ENCODE measurements around the gene LZTS2.

LZTS2 gene

DNA sequence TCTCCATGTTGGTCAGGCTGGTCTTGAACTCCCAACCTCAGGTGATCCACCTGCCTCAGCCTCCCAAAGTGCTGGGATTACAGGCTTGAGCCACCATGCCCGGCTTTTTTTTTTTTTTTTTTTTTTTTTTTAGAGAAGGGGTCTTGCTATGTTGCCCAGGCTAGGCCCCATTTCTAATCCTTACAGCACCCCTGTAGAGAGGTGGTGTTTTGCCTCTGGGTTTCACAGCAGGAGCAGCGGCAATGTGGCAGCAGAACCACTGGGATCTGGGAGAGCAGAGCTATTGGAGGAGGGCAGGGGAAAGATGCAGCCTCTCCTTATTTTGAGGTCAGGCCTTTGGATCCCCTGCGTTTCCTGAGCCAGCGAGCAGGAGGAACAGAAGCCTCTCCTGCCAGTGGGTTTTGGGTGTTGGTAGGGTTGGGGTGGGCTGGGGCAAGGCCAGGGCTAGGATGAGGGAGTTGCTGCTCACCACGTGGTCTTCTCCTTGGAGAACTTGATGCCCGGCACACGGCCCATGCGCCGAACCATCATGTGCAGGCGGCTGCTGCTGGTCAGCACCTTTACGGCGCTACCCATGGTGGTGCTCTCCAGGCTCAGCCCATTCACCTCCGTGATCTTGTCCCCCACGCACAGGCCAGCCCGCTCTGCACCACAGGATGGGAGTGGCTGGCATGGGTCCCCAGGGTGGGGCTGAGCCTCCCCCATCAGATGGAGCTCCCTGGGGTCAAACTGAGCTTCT lies 23.5 kb downstream of the LZTS2 start:
- H3K9me3 ChIP-seq (ENCODE audit: control extremely low read depth in 1 of 5, control insufficient read depth in 4 of 5, insufficient read depth in 2 of 5, low read depth in 1 of 5, low read length in 4 of 5): no peaks in the 10 kb centered on the region
- peaks cover 0 to 16% (median 13%) of the 10 kb centered on the region in 4 experiments for H3K4me1 ChIP-seq (ENCODE audit: control extremely low read depth in 1 of 4, control insufficient read depth in 4 of 4, insufficient read depth in 4 of 4, low read length in 3 of 4)
- no peak overlapping the region for H3K27ac ChIP-seq (ENCODE audit: insufficient read depth in 1 of 2, low read depth in 1 of 2, low read length in 2 of 2, poor library complexity in 1 of 2, severe bottlenecking in 2 of 2)
- peaks cover 0 to 11% (median 2%) of the 10 kb centered on the region in 5 experiments for H3K27me3 ChIP-seq (replicated peaks in 2 of 5; ENCODE audit: control insufficient read depth in 4 of 5, insufficient read depth in 5 of 5, low read length in 4 of 5)
- WGBS (ENCODE audit: insufficient coverage): 99% methylated on average over 9 of the region's 15 CpGs
- DNase-seq: no peak
- POLR2A ChIA-PET: no interaction called here
- H3K36me3 ChIP-seq (ENCODE audit: control insufficient read depth in 4 of 4, insufficient read depth in 4 of 4, low read length in 3 of 4): no peaks in the 10 kb centered on the region
- no peak overlapping the region for H3K4me3 ChIP-seq (ENCODE audit: control insufficient read depth in 1 of 7, extremely low read depth in 1 of 7, insufficient read depth in 4 of 7, low read depth in 2 of 7, low read length in 6 of 7)
- CTCF ChIA-PET: interaction anchor here (1.3 to 45.1 kb wide), 3 partner anchors 6 to 119 kb away, joined by 3 to 1574 read pairs (median 166); partner anchors contain the start of gene KAZALD1

- Histone ChIP-seq H3K4me3 (ENCODE audit: control insufficient read depth in 1 of 7, extremely low read depth in 1 of 7, insufficient read depth in 4 of 7, low read depth in 2 of 7, low read length in 6 of 7) (no peak overlapping the region), H3K9me3 (ENCODE audit: control extremely low read depth in 1 of 5, control insufficient read depth in 4 of 5, insufficient read depth in 2 of 5, low read depth in 1 of 5, low read length in 4 of 5) (no peaks in the 10 kb centered on the region), H3K36me3 (ENCODE audit: control insufficient read depth in 4 of 4, insufficient read depth in 4 of 4, low read length in 3 of 4) (no peaks in the 10 kb centered on the region), H3K27me3 (replicated peaks in 2 of 5; ENCODE audit: control insufficient read depth in 4 of 5, insufficient read depth in 5 of 5, low read length in 4 of 5) (peaks cover 0 to 16% (median 9%) of the 10 kb centered on the region in 5 experiments), H3K27ac (ENCODE audit: insufficient read depth in 1 of 2, low read depth in 1 of 2, low read length in 2 of 2, poor library complexity in 1 of 2, severe bottlenecking in 2 of 2) (no peak overlapping the region), H3K4me1 (ENCODE audit: control extremely low read depth in 1 of 4, control insufficient read depth in 4 of 4, insufficient read depth in 4 of 4, low read length in 3 of 4) (peaks cover 0 to 28% (median 24%) of the 10 kb centered on the region in 4 experiments)
- CTCF ChIA-PET: interaction anchor here (1.7 to 45.1 kb wide), 3 partner anchors 10 to 43 kb away, joined by 7 to 1574 read pairs (median 166); partner anchors contain the start of gene KAZALD1
- DNase-seq: no peak
- POLR2A ChIA-PET: no interaction called here
- 91% methylated on average over 9 of the region's 10 CpGs for WGBS (ENCODE audit: insufficient coverage)
These were observed 27.6 kb downstream of the LZTS2 start for GRCh38 chr10:101027106-101027720.

DNA sequence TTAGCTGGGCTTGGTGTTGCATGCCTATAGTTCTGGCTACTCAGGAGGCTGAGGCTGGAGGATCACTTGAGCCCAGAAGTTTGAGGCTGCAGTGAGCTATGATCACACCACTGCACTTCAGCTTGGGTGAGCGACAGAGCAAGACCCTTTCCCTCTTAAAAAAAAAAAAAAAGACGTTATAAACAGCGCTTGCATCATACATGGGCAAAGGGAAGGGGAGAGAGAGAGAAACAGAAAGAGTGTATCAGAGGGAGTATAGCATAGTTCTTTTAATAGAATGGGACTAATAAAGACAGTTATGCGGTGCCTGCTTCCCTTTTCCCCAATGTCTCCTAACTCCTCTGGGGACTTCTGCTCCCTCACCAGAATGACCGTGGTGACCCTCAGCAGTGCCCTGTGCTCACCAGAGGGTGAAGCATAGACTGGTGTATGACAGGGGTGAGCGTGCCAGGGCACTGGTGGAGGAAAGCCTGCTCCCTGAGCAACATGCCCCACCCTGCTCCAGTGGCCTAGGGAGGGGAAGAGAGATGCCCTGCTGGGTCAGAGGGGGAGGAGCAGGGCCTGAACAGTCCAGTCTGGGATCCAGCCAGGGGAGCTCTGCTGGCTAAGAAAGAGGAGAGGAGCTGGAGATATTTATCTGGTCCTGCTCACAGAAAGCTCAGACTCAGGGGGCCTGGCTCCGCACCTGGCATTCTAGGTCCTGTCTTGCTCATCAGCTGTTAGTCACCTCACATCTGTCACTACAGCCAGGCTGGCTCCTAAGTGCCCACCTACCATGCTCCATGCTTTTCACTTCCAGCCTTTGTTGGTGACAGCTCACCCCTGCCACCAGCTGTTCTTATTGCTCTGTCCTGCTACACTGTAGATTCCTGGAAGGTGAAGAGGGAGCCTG lies 29.1 kb downstream of the LZTS2 start:
- POLR2A ChIA-PET: interaction anchor here (0.6 kb wide), 1 partner anchor 31 kb away, joined by 3 read pairs; no protein-coding TSS in a partner anchor
- no peak for DNase-seq
- Histone ChIP-seq H3K9me3 (ENCODE audit: control extremely low read depth in 1 of 5, control insufficient read depth in 4 of 5, insufficient read depth in 2 of 5, low read depth in 1 of 5, low read length in 4 of 5) (no peaks in the 10 kb centered on the region), H3K27ac (ENCODE audit: insufficient read depth in 1 of 2, low read depth in 1 of 2, low read length in 2 of 2, poor library complexity in 1 of 2, severe bottlenecking in 2 of 2) (no peak overlapping the region), H3K36me3 (ENCODE audit: control insufficient read depth in 4 of 4, insufficient read depth in 4 of 4, low read length in 3 of 4) (no peaks in the 10 kb centered on the region), H3K4me1 (ENCODE audit: control extremely low read depth in 1 of 4, control insufficient read depth in 4 of 4, insufficient read depth in 4 of 4, low read length in 3 of 4) (peaks cover 2 to 40% (median 37%) of the 10 kb centered on the region in 4 experiments), H3K4me3 (ENCODE audit: control insufficient read depth in 1 of 7, extremely low read depth in 1 of 7, insufficient read depth in 4 of 7, low read depth in 2 of 7, low read length in 6 of 7) (no peak overlapping the region), H3K27me3 (replicated peaks in 2 of 5; ENCODE audit: control insufficient read depth in 4 of 5, insufficient read depth in 5 of 5, low read length in 4 of 5) (peaks cover 0 to 16% (median 9%) of the 10 kb centered on the region in 5 experiments)
- CTCF ChIA-PET: interaction anchor here (1.4 to 45.1 kb wide), 4 partner anchors 12 to 42 kb away, joined by 3 to 1574 read pairs (median 86); partner anchors contain the start of genes KAZALD1, MRPL43 and TWNK
- 78% methylated on average over 3 of the region's 7 CpGs for WGBS (ENCODE audit: insufficient coverage)

DNA sequence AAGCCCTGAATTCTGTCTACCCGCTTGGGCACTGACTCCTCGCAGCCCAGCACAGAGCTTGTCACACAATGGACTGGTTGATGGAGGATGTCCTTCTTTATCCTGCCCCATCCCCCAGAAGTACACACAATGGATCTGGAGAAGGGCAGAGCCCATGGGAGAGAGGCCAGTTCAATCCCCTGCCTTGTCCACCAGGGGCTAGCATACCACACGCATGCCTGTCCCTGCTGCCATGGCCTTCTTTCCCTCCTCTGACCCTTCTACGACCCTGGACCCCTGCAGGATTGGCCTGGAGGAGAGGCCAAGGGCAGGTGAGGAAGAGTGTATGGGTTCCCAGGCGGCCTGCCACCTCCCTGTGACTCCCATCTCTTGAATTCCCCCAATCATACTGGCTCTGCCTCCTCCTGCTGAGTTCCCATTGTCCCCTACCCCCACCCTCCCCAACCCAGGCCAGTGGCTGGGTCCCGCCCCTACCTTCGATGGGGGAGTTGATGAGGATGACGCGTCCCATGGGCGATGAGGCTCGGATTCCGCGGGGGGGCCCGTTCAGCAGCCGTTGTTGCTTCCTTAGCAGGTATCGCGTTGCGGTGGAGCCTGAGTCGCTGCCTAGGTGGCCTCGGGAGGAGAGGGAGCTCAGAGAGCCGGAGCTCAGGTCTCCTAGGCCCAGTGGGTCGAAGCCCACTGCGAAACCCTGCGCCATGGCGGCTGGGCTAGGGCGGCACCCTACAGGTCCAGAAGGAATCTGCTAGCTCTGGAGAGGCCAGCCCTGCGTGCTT lies 30.1 kb downstream of the LZTS2 start:
- Histone ChIP-seq H3K27ac (ENCODE audit: insufficient read depth in 1 of 2, low read depth in 1 of 2, low read length in 2 of 2, poor library complexity in 1 of 2, severe bottlenecking in 2 of 2) (no peak overlapping the region), H3K4me3 (ENCODE audit: control insufficient read depth in 1 of 7, extremely low read depth in 1 of 7, insufficient read depth in 4 of 7, low read depth in 2 of 7, low read length in 6 of 7) (no peak overlapping the region), H3K9me3 (ENCODE audit: control extremely low read depth in 1 of 5, control insufficient read depth in 4 of 5, insufficient read depth in 2 of 5, low read depth in 1 of 5, low read length in 4 of 5) (no peaks in the 10 kb centered on the region), H3K27me3 (replicated peaks in 2 of 5; ENCODE audit: control insufficient read depth in 4 of 5, insufficient read depth in 5 of 5, low read length in 4 of 5) (peaks cover 0 to 16% (median 9%) of the 10 kb centered on the region in 5 experiments), H3K4me1 (ENCODE audit: control extremely low read depth in 1 of 4, control insufficient read depth in 4 of 4, insufficient read depth in 4 of 4, low read length in 3 of 4) (peaks cover 2 to 45% (median 37%) of the 10 kb centered on the region in 4 experiments), H3K36me3 (ENCODE audit: control insufficient read depth in 4 of 4, insufficient read depth in 4 of 4, low read length in 3 of 4) (peaks cover 0 to 2% (median 0%) of the 10 kb centered on the region in 4 experiments)
- WGBS (ENCODE audit: insufficient coverage): 61% methylated on average over 22 of the region's 27 CpGs
- ChIA-PET POLR2A (no interaction called here), CTCF (interaction anchor here (1.4 to 45.1 kb wide), 5 partner anchors 13 to 43 kb away, joined by 3 to 1574 read pairs (median 7); partner anchors contain the start of genes KAZALD1, MRPL43 and TWNK)
- DNase-seq: no peak

- POLR2A ChIA-PET: interaction anchor here (1.0 to 2.4 kb wide), 3 partner anchors 13 to 33 kb away, joined by 4 to 7 read pairs (median 7); partner anchors contain the start of gene KAZALD1
- peaks cover 0 to 11% (median 4%) of the 10 kb centered on the region in 4 experiments for H3K36me3 ChIP-seq (ENCODE audit: control insufficient read depth in 4 of 4, insufficient read depth in 4 of 4, low read length in 3 of 4)
- WGBS (ENCODE audit: insufficient coverage): 3% methylated on average over 15 of the region's 25 CpGs
- no peak overlapping the region for H3K27ac ChIP-seq (ENCODE audit: insufficient read depth in 1 of 2, low read depth in 1 of 2, low read length in 2 of 2, poor library complexity in 1 of 2, severe bottlenecking in 2 of 2)
- peaks cover 0 to 16% (median 9%) of the 10 kb centered on the region in 5 experiments for H3K27me3 ChIP-seq (replicated peaks in 2 of 5; ENCODE audit: control insufficient read depth in 4 of 5, insufficient read depth in 5 of 5, low read length in 4 of 5)
- H3K4me3 ChIP-seq (ENCODE audit: control insufficient read depth in 1 of 7, extremely low read depth in 1 of 7, insufficient read depth in 4 of 7, low read depth in 2 of 7, low read length in 6 of 7): peak overlapping the region; percentile 45 to 92 (median 80)
- no peaks in the 10 kb centered on the region for H3K9me3 ChIP-seq (ENCODE audit: control extremely low read depth in 1 of 5, control insufficient read depth in 4 of 5, insufficient read depth in 2 of 5, low read depth in 1 of 5, low read length in 4 of 5)
- no peak for DNase-seq
- peaks cover 2 to 45% (median 37%) of the 10 kb centered on the region in 4 experiments for H3K4me1 ChIP-seq (ENCODE audit: control extremely low read depth in 1 of 4, control insufficient read depth in 4 of 4, insufficient read depth in 4 of 4, low read length in 3 of 4)
- CTCF ChIA-PET: interaction anchor here (0.5 to 45.1 kb wide), 5 partner anchors 14 to 108 kb away, joined by 4 to 1574 read pairs (median 7); partner anchors contain the start of genes KAZALD1, MRPL43 and TWNK
These were observed 31.0 kb downstream of the LZTS2 start for GRCh38 chr10:101030496-101031127.
